HG03521 (cell line): ENCODE measurements around the gene CIITA.
"Not testable (repeated sequence)": the region's sequence is repeated elsewhere in the genome, so short reads cannot be mapped to it uniquely, and the experiment has no call there.

Experiments
- ATAC-seq: cut with Tn5 transposase; IDR thresholded peaks from one replicate; pipeline ENCODE4 v1.9.1; 2021; ENCODE audit warnings: mild to moderate bottlenecking, moderate library complexity; ENCODE audit not compliant: unreplicated experiment

The CIITA gene

GRCh38 chr16:10876799-10877341 lies at the start of gene CIITA:
TSS of gene CIITA (plus strand) at chr16:10877202. CDS start at chr16:10877331, 129 bp downstream.
- peak; percentile 51 for ATAC-seq

- ATAC-seq: no peak
Observed at GRCh38 chr16:10827691-10828341, 49.2 kb upstream of the CIITA start.

- no peak for ATAC-seq
Observed at GRCh38 chr16:10828851-10829366, 48.1 kb upstream of the CIITA start.

GRCh38 chr16:10829390-10830098 lies 47.5 kb upstream of the CIITA start:
- ATAC-seq: not testable (repeated sequence)

- not testable (repeated sequence) for ATAC-seq
Observed at GRCh38 chr16:10830240-10830639, 46.8 kb upstream of the CIITA start.

- no peak for ATAC-seq
Observed at GRCh38 chr16:10831894-10832886, 44.8 kb upstream of the CIITA start.

- ATAC-seq: no peak
Observed at GRCh38 chr16:10833271-10833670, 43.7 kb upstream of the CIITA start.

GRCh38 chr16:10834130-10834529 lies 42.9 kb upstream of the CIITA start:
- no peak for ATAC-seq

- ATAC-seq: no peak
Observed at GRCh38 chr16:10834766-10835165, 42.2 kb upstream of the CIITA start.

GRCh38 chr16:10835281-10835931 lies 41.6 kb upstream of the CIITA start:
- no peak for ATAC-seq

- no peak for ATAC-seq
Observed at GRCh38 chr16:10836174-10836853, 40.7 kb upstream of the CIITA start.

GRCh38 chr16:10838621-10839278 lies 38.3 kb upstream of the CIITA start:
- ATAC-seq: no peak

GRCh38 chr16:10839279-10839666 lies 37.7 kb upstream of the CIITA start:
- no peak for ATAC-seq

GRCh38 chr16:10840703-10841102 lies 36.3 kb upstream of the CIITA start:
- ATAC-seq: no peak

- ATAC-seq: no peak
Observed at GRCh38 chr16:10846213-10846998, 30.6 kb upstream of the CIITA start.

GRCh38 chr16:10847176-10847575 lies 29.8 kb upstream of the CIITA start:
- ATAC-seq: no peak

GRCh38 chr16:10849736-10850477 lies 27.1 kb upstream of the CIITA start:
- ATAC-seq: no peak

GRCh38 chr16:10850478-10850850 lies 26.5 kb upstream of the CIITA start:
- no peak for ATAC-seq
